Cardiac fibroblast (primary cell): ENCODE measurements around the gene KCNC2.

Source experiments
- DNase-seq, 2 donors: peaks; one replicate each; pipeline versions ENCODE4 v3.0.0 to v3.0.0-alpha.2; 2010; ENCODE audit warnings: low read depth in 2 of 2
- H3K4me3 ChIP-seq, 2 donors: replicated peaks in 1 of 2; 1 replicate in 1 of 2; 2 replicates in 1 of 2; pipeline ENCODE4 v1.5.1; 2011; ENCODE audit warnings: low read depth in 2 of 2, low read length in 2 of 2, mild to moderate bottlenecking in 2 of 2, moderate library complexity in 1 of 2
- CTCF ChIP-seq: IDR thresholded peaks from one replicate; pipeline ENCODE4 v1.5.1; 2011; ENCODE audit warnings: low read depth, mild to moderate bottlenecking, low read length, inconsistent platforms

KCNC2 gene

GRCh38 chr12:75139196-75139595 is 70.4 kb downstream of the KCNC2 start:
- TF ChIP-seq CTCF: no peak
- no peak overlapping the region for H3K4me3 ChIP-seq
- no peak for DNase-seq

GRCh38 chr12:75137896-75138295 is 71.7 kb downstream of the KCNC2 start:
- no peak for DNase-seq
- TF ChIP-seq CTCF: no peak
- no peak overlapping the region for H3K4me3 ChIP-seq

- no peak overlapping the region for H3K4me3 ChIP-seq
- no peak for DNase-seq
- TF ChIP-seq CTCF: no peak
Observed at GRCh38 chr12:75135026-75135425, 74.6 kb downstream of the KCNC2 start.

- no peak for TF ChIP-seq CTCF
- no peak overlapping the region for H3K4me3 ChIP-seq
- DNase-seq: no peak
Observed at GRCh38 chr12:75130811-75131210, 78.8 kb downstream of the KCNC2 start.

GRCh38 chr12:75129275-75129674 is 80.4 kb downstream of the KCNC2 start:
- TF ChIP-seq CTCF: no peak
- H3K4me3 ChIP-seq: no peak overlapping the region
- DNase-seq: no peak

GRCh38 chr12:75121036-75121705 is 88.5 kb downstream of the KCNC2 start:
- DNase-seq: no peak
- no peak overlapping the region for H3K4me3 ChIP-seq
- no peak for TF ChIP-seq CTCF

GRCh38 chr12:75120311-75120711 is 89.3 kb downstream of the KCNC2 start:
- no peak overlapping the region for H3K4me3 ChIP-seq
- no peak for DNase-seq
- no peak for TF ChIP-seq CTCF
